ENCODE measurements around the gene IL16. TPM values are rescaled to one million over a fixed set of nuclear protein-coding genes. Genes with fewer than 3 reads are reported as not detected.

IL16 gene
- polyA plus RNA-seq, 1 donor from 2014 or later, result not detected

- no peak overlapping the region for H3K9ac ChIP-seq (ENCODE audit: low read length)
Observed at GRCh38 chr15:81268340-81268739, 71.7 kb downstream of the IL16 start.

DNA sequence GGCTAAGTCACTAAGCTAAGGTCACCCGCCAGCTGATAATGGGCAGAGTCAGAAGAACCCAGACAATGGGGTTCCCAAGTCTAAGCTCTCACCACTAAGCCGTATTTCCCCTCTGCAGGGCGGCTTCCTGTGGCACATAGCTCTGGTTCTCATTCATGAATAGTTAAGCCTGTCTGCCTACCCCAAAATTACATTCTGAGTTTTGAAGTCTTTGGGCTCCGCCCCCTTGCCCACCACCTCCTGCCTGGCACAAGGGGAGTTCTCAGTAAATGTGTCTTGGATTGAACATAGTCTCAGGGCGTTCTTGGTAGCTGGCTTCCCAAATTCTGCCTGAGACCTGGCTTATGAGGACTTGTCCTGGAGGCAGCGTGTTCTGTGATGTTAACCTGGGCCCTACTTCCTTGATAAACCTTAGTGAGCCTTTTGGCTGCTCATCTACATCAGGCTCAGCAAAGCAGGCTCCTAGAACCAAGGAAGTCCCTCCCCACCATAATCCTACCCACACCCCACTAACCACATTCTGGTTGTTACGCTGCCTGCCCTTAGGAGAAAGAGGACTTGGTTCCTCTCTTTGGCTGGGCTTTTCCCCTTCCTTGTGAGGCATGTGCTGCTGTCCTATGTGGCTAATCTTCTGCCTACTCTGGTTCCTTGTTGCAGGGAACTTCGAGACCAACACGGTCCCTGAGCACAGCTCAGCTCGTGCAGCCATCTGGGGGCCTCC, 72.4 kb downstream of the IL16 start:
- Histone ChIP-seq H3K36me3 (ENCODE audit: insufficient read depth, low read length) (no peaks in the 10 kb centered on the region), H3K4me3 (ENCODE audit: low read length) (no peak overlapping the region), H2AFZ (ENCODE audit: low read depth, low read length) (no peak overlapping the region), H3K79me2 (replicated peaks; ENCODE audit: insufficient read depth, low read length) (no peaks in the 10 kb centered on the region), H3K9me3 (ENCODE audit: low read length) (no peaks in the 10 kb centered on the region), H3K27me3 (ENCODE audit: insufficient read depth, low read depth, low read length) (peaks cover 10% of the 10 kb centered on the region), H3K4me2 (ENCODE audit: low read length) (no peak overlapping the region), H3K9ac (ENCODE audit: low read length) (no peak overlapping the region), H3F3A (ENCODE audit: insufficient read depth, low read length, poor library complexity, severe bottlenecking) (no peaks in the 10 kb centered on the region), H3K27ac (ENCODE audit: low read length) (no peak overlapping the region), H3K9me2 (ENCODE audit: insufficient read depth, low read length) (no peaks in the 10 kb centered on the region), H4K20me1 (ENCODE audit: insufficient read depth) (no peaks in the 10 kb centered on the region)
- no peak for TF ChIP-seq SMC3 (conservative IDR thresholded peaks at IDR 0.05; ENCODE audit: poor library complexity)
- no peak for TF ChIP-seq TAF1 (IDR thresholded peaks at IDR 0.05; ENCODE audit: low read depth)
- TF ChIP-seq POLR2AphosphoS5 (IDR thresholded peaks at IDR 0.05), result no peak
- TF ChIP-seq CTCF (IDR thresholded peaks at IDR 0.05; ENCODE audit: poor library complexity, severe bottlenecking), result no peak
- TF ChIP-seq RAD21 (conservative IDR thresholded peaks at IDR 0.05), result no peak
- no peak for TF ChIP-seq MXI1 (conservative IDR thresholded peaks at IDR 0.05; ENCODE audit: poor library complexity, severe bottlenecking)
- TF ChIP-seq EZH2 (IDR thresholded peaks at IDR 0.05; ENCODE audit: borderline replicate concordance, insufficient read depth, low read length, poor library complexity, severe bottlenecking), result no peak
- TF ChIP-seq EP300 (conservative IDR thresholded peaks at IDR 0.05; ENCODE audit: poor library complexity, severe bottlenecking), result no peak
- TF ChIP-seq REST (IDR thresholded peaks at IDR 0.05; ENCODE audit: borderline replicate concordance), result no peak

More at GRCh38 chr15:81268340-81268739, 71.7 kb downstream of the IL16 start:
- Histone ChIP-seq H3F3A (ENCODE audit: insufficient read depth, low read length, poor library complexity, severe bottlenecking) (no peaks in the 10 kb centered on the region), H3K4me3 (ENCODE audit: low read length) (no peak overlapping the region), H4K20me1 (ENCODE audit: insufficient read depth) (no peaks in the 10 kb centered on the region), H3K9me2 (ENCODE audit: insufficient read depth, low read length) (no peaks in the 10 kb centered on the region), H3K36me3 (ENCODE audit: insufficient read depth, low read length) (no peaks in the 10 kb centered on the region), H3K27ac (ENCODE audit: low read length) (no peak overlapping the region), H3K27me3 (ENCODE audit: insufficient read depth, low read depth, low read length) (peaks cover 10% of the 10 kb centered on the region), H2AFZ (ENCODE audit: low read depth, low read length) (no peak overlapping the region), H3K4me2 (ENCODE audit: low read length) (no peak overlapping the region), H3K79me2 (replicated peaks; ENCODE audit: insufficient read depth, low read length) (no peaks in the 10 kb centered on the region), H3K9me3 (ENCODE audit: low read length) (no peaks in the 10 kb centered on the region)
- TF ChIP-seq SMC3 (conservative IDR thresholded peaks at IDR 0.05; ENCODE audit: poor library complexity) (no peak), EP300 (conservative IDR thresholded peaks at IDR 0.05; ENCODE audit: poor library complexity, severe bottlenecking) (no peak), CTCF (IDR thresholded peaks at IDR 0.05; ENCODE audit: poor library complexity, severe bottlenecking) (no peak), EZH2 (IDR thresholded peaks at IDR 0.05; ENCODE audit: borderline replicate concordance, insufficient read depth, low read length, poor library complexity, severe bottlenecking) (no peak)

Data from neural cell (in vitro differentiated cells).